H1 (cell line): ENCODE measurements around the gene SF3B6. TPM values are rescaled to one million over a fixed set of nuclear protein-coding genes. Genes with fewer than 3 reads are reported as not detected.

Source experiments
- CTCF ChIA-PET: fragments of 300-600 bp; sonication (Branson Sonifier 250); formaldehyde crosslinking; loops from one replicate; lab custom pipeline; 2021; ENCODE audit not compliant: partially characterized antibody; lab: Charles Lee
- POLR2A ChIA-PET: fragments of 300-600 bp; sonication (Branson Sonifier 250); formaldehyde crosslinking; loops from one replicate; lab custom pipeline; 2021; ENCODE audit warnings: inconsistent platforms; ENCODE audit not compliant: partially characterized antibody; lab: Charles Lee
- DNase-seq, 2 experiments: peaks; one replicate each; pipeline versions ENCODE4 v3.0.0 to v3.0.0-alpha.2; 2010 to 2022; ENCODE audit warnings: low spot score in 2 of 2, low read depth in 1 of 2, mixed read lengths in 1 of 2
- FAIRE-seq: peaks from 2 replicates; lab custom pipeline; 2011; peaks lifted over from hg19 to GRCh38; lab: Jason Lieb, UNC
- H2AFZ ChIP-seq: 2 replicates; pipeline ENCODE4 v1.8.1; 2012; ENCODE audit warnings: low read length, inconsistent platforms
- H2AK5ac ChIP-seq: 2 replicates; pipeline ENCODE4 v1.6.1; 2013; ENCODE audit warnings: low read depth, low read length
- H2BK120ac ChIP-seq: replicated peaks from 2 replicates; pipeline ENCODE3; 2013; ENCODE audit warnings: low read depth, low read length, inconsistent platforms
- H2BK12ac ChIP-seq: 2 replicates; pipeline ENCODE4 v1.6.1; 2013; ENCODE audit warnings: low read depth, low read length
- H2BK15ac ChIP-seq: 2 replicates; pipeline ENCODE4 v1.6.1; 2013; ENCODE audit warnings: low read length
- H2BK20ac ChIP-seq: 2 replicates; pipeline ENCODE4 v1.6.1; 2013; ENCODE audit warnings: low read length
- H2BK5ac ChIP-seq: 2 replicates; pipeline ENCODE4 v1.6.1; 2013; ENCODE audit warnings: low read depth, low read length
- H3K14ac ChIP-seq: 2 replicates; pipeline ENCODE4 v1.6.1; 2013; ENCODE audit warnings: inconsistent platforms; ENCODE audit not compliant: insufficient read length
- H3K18ac ChIP-seq: 2 replicates; pipeline ENCODE4 v1.6.1; 2013; ENCODE audit warnings: low read length; ENCODE audit errors: extremely low read depth
- H3K23ac ChIP-seq: 2 replicates; pipeline ENCODE4 v1.6.1; 2013; ENCODE audit warnings: inconsistent platforms; ENCODE audit not compliant: insufficient read length
- H3K23me2 ChIP-seq: 2 replicates; pipeline ENCODE4 v1.6.1; 2013; ENCODE audit warnings: low read depth, low read length
- H3K27ac ChIP-seq: 2 replicates; pipeline ENCODE4 v1.6.1; 2011; ENCODE audit warnings: low read depth, low read length, inconsistent platforms
- H3K27me3 ChIP-seq, 4 experiments: replicated peaks in 1 of 4; 1 replicate in 1 of 4; 2 replicates in 3 of 4; pipeline versions ENCODE4 v1.6.1 to v1.8.1; 2011 to 2013; ENCODE audit warnings: low read length in 3 of 4, mild to moderate bottlenecking in 3 of 4, inconsistent platforms in 2 of 4, mixed read lengths in 2 of 4, moderate library complexity in 1 of 4; ENCODE audit not compliant: control insufficient read depth in 3 of 4, insufficient read depth in 3 of 4; ENCODE audit errors: extremely low read depth in 1 of 4
- H3K36me3 ChIP-seq, 4 experiments: 2 replicates each; pipeline versions ENCODE4 v1.6.1 to v1.8.1; 2011 to 2013; ENCODE audit warnings: mild to moderate bottlenecking in 4 of 4, low read length in 3 of 4, moderate library complexity in 2 of 4, control low read depth in 1 of 4, inconsistent platforms in 1 of 4; ENCODE audit not compliant: insufficient read depth in 4 of 4, control insufficient read depth in 2 of 4
- H3K4ac ChIP-seq: replicated peaks from 2 replicates; pipeline ENCODE3; 2013; ENCODE audit warnings: low read length, low read depth, mixed read lengths, inconsistent platforms; ENCODE audit not compliant: insufficient read length
- H3K4me1 ChIP-seq, 4 experiments: replicated peaks in 1 of 4; 1 replicate in 1 of 4; 2 replicates in 3 of 4; pipeline versions ENCODE4 v1.6.1 to v1.8.1; 2011 to 2013; ENCODE audit warnings: low read length in 3 of 4, inconsistent platforms in 2 of 4, mixed read lengths in 1 of 4; ENCODE audit not compliant: insufficient read depth in 4 of 4, control insufficient read depth in 3 of 4
- H3K4me2 ChIP-seq, 2 experiments: 2 replicates each; pipeline versions ENCODE4 v1.6.1 to v1.8.1; 2011 to 2013; ENCODE audit warnings: low read depth in 2 of 2, low read length in 2 of 2, control low read depth in 1 of 2, inconsistent platforms in 1 of 2, mild to moderate bottlenecking in 1 of 2; ENCODE audit not compliant: insufficient read depth in 1 of 2
- H3K4me3 ChIP-seq, 4 experiments: fragments of 200-600, 300-600 bp in 1 of 4; sonication (generic), shearing (Covaris generic), sonication (Bioruptor Twin) in 1 of 4; 2 replicates each; pipeline versions ENCODE4 v1.5.1 to v1.8.1; 2011 to 2016; ENCODE audit warnings: low read length in 4 of 4, low read depth in 3 of 4, control low read depth in 2 of 4, inconsistent platforms in 2 of 4, mild to moderate bottlenecking in 2 of 4, mixed read lengths in 1 of 4, moderate library complexity in 1 of 4; ENCODE audit not compliant: insufficient read depth in 2 of 4; ENCODE audit errors: extremely low read depth in 1 of 4
- H3K56ac ChIP-seq: replicated peaks from 2 replicates; pipeline ENCODE3; 2013; ENCODE audit warnings: low read depth, mild to moderate bottlenecking, mixed read lengths, low read length, inconsistent platforms; ENCODE audit not compliant: insufficient read length
- H3K79me1 ChIP-seq: 2 replicates; pipeline ENCODE4 v1.6.1; 2013; ENCODE audit warnings: low read depth, low read length, control low read depth
- H3K79me2 ChIP-seq, 2 experiments: 2 replicates each; pipeline versions ENCODE4 v1.6.1 to v1.8.1; 2012 to 2013; ENCODE audit warnings: low read length in 2 of 2, mild to moderate bottlenecking in 2 of 2, inconsistent platforms in 1 of 2; ENCODE audit not compliant: insufficient read depth in 2 of 2, control insufficient read depth in 1 of 2
- H3K9ac ChIP-seq, 4 experiments: replicated peaks in 1 of 4; 1 replicate in 1 of 4; 2 replicates in 3 of 4; pipeline versions ENCODE4 v1.6.1 to v1.8.1; 2011 to 2013; ENCODE audit warnings: low read depth in 3 of 4, low read length in 3 of 4, control low read depth in 2 of 4, mild to moderate bottlenecking in 2 of 4, moderate library complexity in 2 of 4, inconsistent platforms in 1 of 4; ENCODE audit errors: extremely low read depth in 1 of 4
- H3K9me3 ChIP-seq, 2 experiments: 2 replicates each; pipeline versions ENCODE4 v1.6.1 to v1.8.1; 2012 to 2013; ENCODE audit warnings: mild to moderate bottlenecking in 2 of 2, moderate library complexity in 2 of 2, control low read depth in 1 of 2, inconsistent platforms in 1 of 2, low read depth in 1 of 2, low read length in 1 of 2, mixed read lengths in 1 of 2; ENCODE audit not compliant: insufficient read depth in 2 of 2
- H4K20me1 ChIP-seq, 2 experiments: replicated peaks in 1 of 2; 2 replicates each; pipeline versions ENCODE3 to v1.8.1; 2011 to 2013; ENCODE audit warnings: inconsistent platforms in 2 of 2, low read length in 2 of 2, mild to moderate bottlenecking in 1 of 2; ENCODE audit not compliant: insufficient read depth in 2 of 2, control insufficient read depth in 1 of 2
- H4K5ac ChIP-seq: 2 replicates; pipeline ENCODE4 v1.6.1; 2013; ENCODE audit warnings: low read length, low read depth, mixed read lengths, inconsistent platforms; ENCODE audit not compliant: insufficient read length
- H4K8ac ChIP-seq: 2 replicates; pipeline ENCODE4 v1.8.0; 2013; ENCODE audit warnings: mild to moderate bottlenecking, moderate library complexity, low read length, inconsistent platforms; ENCODE audit not compliant: insufficient read depth; ENCODE audit errors: extremely low read depth
- H4K91ac ChIP-seq: replicated peaks from 2 replicates; pipeline ENCODE3; 2013; ENCODE audit warnings: low read length, mixed read lengths, inconsistent platforms; ENCODE audit not compliant: insufficient read length
- CHD2 ChIP-seq: IDR thresholded peaks from 2 replicates; pipeline ENCODE4 v1.6.1; 2012; ENCODE audit warnings: low read length, improper control_type of control experiment
- CREB1 ChIP-seq: IDR thresholded peaks from 2 replicates; pipeline ENCODE4 v1.6.1; 2012; ENCODE audit warnings: inconsistent platforms
- CTCF ChIP-seq, 3 experiments: IDR thresholded peaks; 1 replicate in 2 of 3; 2 replicates in 1 of 3; pipeline versions ENCODE4 v1.5.1 to v1.6.1; 2011; ENCODE audit warnings: low read length in 3 of 3, mild to moderate bottlenecking in 3 of 3, inconsistent platforms in 2 of 3, low read depth in 1 of 3, moderate library complexity in 1 of 3; ENCODE audit not compliant: insufficient read depth in 1 of 3; ENCODE audit errors: control extremely low read depth in 1 of 3
- HDAC2 ChIP-seq, 2 experiments: fragments of 300-600 bp in 1 of 2; sonication (generic) in 1 of 2; IDR thresholded peaks; 2 replicates each; pipeline ENCODE4 v1.6.1; 2011 to 2012; ENCODE audit warnings: low read depth in 2 of 2, low read length in 2 of 2, mild to moderate bottlenecking in 2 of 2, moderate library complexity in 2 of 2, borderline replicate concordance in 1 of 2, inconsistent platforms in 1 of 2
- KDM1A ChIP-seq: fragments of 200-600, 300-600 bp; sonication (generic); IDR thresholded peaks from 2 replicates; pipeline ENCODE4 v1.7.1; 2016; ENCODE audit warnings: mild to moderate bottlenecking, low read length, borderline replicate concordance
- POLR2AphosphoS5 ChIP-seq: IDR thresholded peaks from 2 replicates; pipeline ENCODE4 v1.6.1; 2011; ENCODE audit warnings: low read depth, low read length
- RAD21 ChIP-seq, 2 experiments: IDR thresholded peaks in 1 of 2; conservative IDR thresholded peaks in 1 of 2; 2 replicates each; pipeline ENCODE4 v1.6.1; 2011; ENCODE audit warnings: low read depth in 2 of 2, low read length in 2 of 2, improper control_type of control experiment in 1 of 2, inconsistent platforms in 1 of 2, mild to moderate bottlenecking in 1 of 2, moderate library complexity in 1 of 2
- SIX5 ChIP-seq: IDR thresholded peaks from 2 replicates; pipeline ENCODE4 v1.6.1; 2011; ENCODE audit warnings: mild to moderate bottlenecking, low read depth, low read length
- USF2 ChIP-seq: IDR thresholded peaks from 2 replicates; pipeline ENCODE4 v1.6.1; 2011; ENCODE audit warnings: low read length, improper control_type of control experiment
- WGBS, 2 experiments: shearing (Covaris generic) in 1 of 2; methylation state at CpG; one replicate each; pipeline versions ENCODE4 v1.1.6 to v1.1.7; 2013 to 2015; ENCODE audit warnings: low lambda C conversion rate in 2 of 2, mixed read lengths in 2 of 2, inconsistent platforms in 1 of 2, low coverage in 1 of 2, missing lambda C conversion rate in 1 of 2; ENCODE audit not compliant: insufficient replicate concordance in 2 of 2, insufficient coverage in 1 of 2, insufficient read length in 1 of 2; ENCODE audit errors: extremely low coverage in 1 of 2, missing lambda C conversion rate in 1 of 2; 5-methylcytosine and 5-hydroxymethylcytosine counted together
- polyA plus RNA-seq, 7 experiments: library from polyadenylated mRNA; depleted of rRNA in 3 of 7; stranded (reverse) in 5 of 7; unstranded in 2 of 7; fragments of >200 nt in 5 of 7; fragments of 200-250 nt in 2 of 7; gene quantifications; 1 replicate in 5 of 7; 2 replicates in 1 of 7; 4 replicates in 1 of 7; pipeline versions ENCODE4 v1.2.1 to v1.2.3, GENCODE V29; 2011 to 2013; ENCODE audit warnings: missing spikeins in 2 of 7, mixed read lengths in 2 of 7
- total RNA-seq: library from RNA; stranded (reverse); fragmentation: NEBNext Ultra II Directional; extraction: Animal tissue kit (Norgen Biotek cat#: 25700); gene quantifications from 2 replicates; pipeline ENCODE4 v1.2.1, GENCODE V29; 2021

The SF3B6 gene
- total and polyA plus RNA-seq, 2 of the 8 experiments (the other 6 are each of a cell fraction or from before 2014, with no cell fraction given) = 126 to 155 TPM

GRCh38 chr2:24024018-24024417 is 52.1 kb downstream of the SF3B6 start:
- Histone ChIP-seq H3K9me3 (no peaks in the 10 kb centered on the region), H3K56ac (no peak overlapping the region), H3K79me1 (peaks cover 6% of the 10 kb centered on the region; the same call in 1 of the 2 replicates), H2BK15ac (peak overlapping the region; percentile 25; the same call in 1 of the 2 replicates), H2BK12ac (peak overlapping the region; percentile 96; the same call in 1 of the 2 replicates), H3K79me2 (peaks cover 0 to 7% of the 10 kb centered on the region in 2 experiments; a peak in 1 of 4 replicates), H3K27me3 (no peaks in the 10 kb centered on the region), H4K91ac (peak overlapping the region; percentile 54), H2AFZ (no peak overlapping the region), H3K18ac (peak overlapping the region; percentile 62; the same call in 1 of the 2 replicates), H2BK120ac (no peak overlapping the region), H3K4me1 (peaks cover 12 to 28% (median 21%) of the 10 kb centered on the region in 4 experiments), H3K4me3 (no peak overlapping the region), H3K14ac (no peak overlapping the region), H4K8ac (no peak overlapping the region; the same call in 1 of the 2 replicates), H3K27ac (no peak overlapping the region), H3K23me2 (no peaks in the 10 kb centered on the region), H3K4me2 (no peak overlapping the region), H3K36me3 (peaks cover 0 to 17% (median 3%) of the 10 kb centered on the region in 4 experiments; a peak in 4 of 8 replicates), H3K4ac (no peak overlapping the region), H2BK20ac (no peak overlapping the region), H2AK5ac (peak overlapping the region; percentile 99), H2BK5ac (peak overlapping the region; percentile 97), H4K5ac (no peak overlapping the region), H3K9ac (no peak overlapping the region), H3K23ac (no peak overlapping the region), H4K20me1 (no peaks in the 10 kb centered on the region)
- POLR2A ChIA-PET = interaction anchor here (1.0 to 3.4 kb wide), 4 partner anchors 13 to 196 kb away, joined by 3 to 14 read pairs (median 6); partner anchors contain the start of gene TP53I3
- no peak for DNase-seq
- 85% methylated on average over 12 of the region's 12 CpGs; no CpG with 5 or more reads in 1 of the 2 experiments for WGBS, 2 experiments
- CTCF ChIA-PET = interaction anchor here (0.6 to 3.4 kb wide), 7 partner anchors 9 to 684 kb away, joined by 3 to 31 read pairs (median 4); partner anchors contain the start of genes ATAD2B and TP53I3
- no peak for FAIRE-seq
- no peak for TF ChIP-seq KDM1A
- peak in 2 of 3 experiments; percentile 22 to 37; a peak in 3 of 4 replicates for TF ChIP-seq CTCF (IDR thresholded peaks at IDR 0.05; ENCODE audit: control extremely low read depth in 1 of 3, insufficient read depth in 1 of 3, low read depth in 1 of 3, low read length in 3 of 3)
- TF ChIP-seq SIX5 = no peak
- no peak for TF ChIP-seq USF2
- TF ChIP-seq HDAC2 (IDR thresholded peaks at IDR 0.05; ENCODE audit: borderline replicate concordance in 1 of 2, low read depth in 2 of 2, low read length in 2 of 2) = no peak
- TF ChIP-seq CREB1 = no peak
- TF ChIP-seq CHD2 = no peak
- no peak for TF ChIP-seq POLR2AphosphoS5
- TF ChIP-seq RAD21 (IDR thresholded peaks at IDR 0.05 in 1 of 2, conservative IDR thresholded peaks at IDR 0.05 in 1 of 2; ENCODE audit: low read depth in 2 of 2, low read length in 2 of 2) = peak in 1 of 2 experiments; percentile 43; a peak in 1 of 4 replicates
